ENCODE results near the gene TPRKB. TPM values are rescaled to one million over a fixed set of nuclear protein-coding genes. Genes with fewer than 3 reads are reported as not detected.
"Not testable (repeated sequence)": the region's sequence is repeated elsewhere in the genome, so short reads cannot be mapped to it uniquely, and the experiment has no call there.

TPRKB gene
- total RNA-seq (74.7 TPM), polyA plus RNA-seq (78.2 TPM)
- long read RNA-seq, donor 1, partial matches to known transcripts: 6 of 10 reads
- long read RNA-seq, donor 1, other reads (novel, unspliced or antisense): 0 of 10 reads
- long read RNA-seq, donor 2, transcript TPRKB-201 (5 exons, 748 nt): major isoform, 30 of 93 reads
- long read RNA-seq, donor 2, transcript TPRKB-202 (6 exons, 819 nt): minor isoform, 6 of 93 reads
- long read RNA-seq, donor 2, partial matches to known transcripts: 35 of 93 reads
- long read RNA-seq, donor 2, other reads (novel, unspliced or antisense): 15 of 93 reads
- long read RNA-seq, donor 3, transcript TPRKB-201 (5 exons, 748 nt): major isoform, 24 of 78 reads
- long read RNA-seq, donor 3, transcript TPRKB-208 (2 exons, 730 nt): minor isoform, 5 of 78 reads
- long read RNA-seq, donor 3, partial matches to known transcripts: 26 of 78 reads
- long read RNA-seq, donor 3, other reads (novel, unspliced or antisense): 18 of 78 reads
- long read RNA-seq, donor 4, transcript TPRKB-201 (5 exons, 748 nt): major isoform, 8 of 29 reads
- long read RNA-seq, donor 4, transcript TPRKB-208 (2 exons, 730 nt): minor isoform, 5 of 29 reads
- long read RNA-seq, donor 4, partial matches to known transcripts: 6 of 29 reads
- long read RNA-seq, donor 4, other reads (novel, unspliced or antisense): 7 of 29 reads
- long read RNA-seq, donor 5, transcript TPRKB-201 (5 exons, 748 nt): major isoform, 46 of 134 reads
- long read RNA-seq, donor 5, partial matches to known transcripts: 58 of 134 reads
- long read RNA-seq, donor 5, other reads (novel, unspliced or antisense): 14 of 134 reads
- long read RNA-seq, donor 6, transcript TPRKB-201 (5 exons, 748 nt): major isoform, 14 of 42 reads
- long read RNA-seq, donor 6, partial matches to known transcripts: 12 of 42 reads
- long read RNA-seq, donor 6, other reads (novel, unspliced or antisense): 6 of 42 reads
- long read RNA-seq, donor 7, transcript TPRKB-201 (5 exons, 748 nt): major isoform, 20 of 43 reads
- long read RNA-seq, donor 7, partial matches to known transcripts: 13 of 43 reads
- long read RNA-seq, donor 7, other reads (novel, unspliced or antisense): 0 of 43 reads
- long read RNA-seq, donor 8, transcript TPRKB-201 (5 exons, 748 nt): major isoform, 6 of 15 reads
- long read RNA-seq, donor 8, partial matches to known transcripts: 6 of 15 reads
- long read RNA-seq, donor 8, other reads (novel, unspliced or antisense): 0 of 15 reads
- long read RNA-seq, donor 9, transcript TPRKB-201 (5 exons, 748 nt): major isoform, 14 of 30 reads
- long read RNA-seq, donor 9, partial matches to known transcripts: 5 of 30 reads
- long read RNA-seq, donor 9, other reads (novel, unspliced or antisense): 7 of 30 reads
- long read RNA-seq, donor 10, transcript TPRKB-201 (5 exons, 748 nt): major isoform, 12 of 27 reads
- long read RNA-seq, donor 10, partial matches to known transcripts: 10 of 27 reads
- long read RNA-seq, donor 10, other reads (novel, unspliced or antisense): 0 of 27 reads

DNA sequence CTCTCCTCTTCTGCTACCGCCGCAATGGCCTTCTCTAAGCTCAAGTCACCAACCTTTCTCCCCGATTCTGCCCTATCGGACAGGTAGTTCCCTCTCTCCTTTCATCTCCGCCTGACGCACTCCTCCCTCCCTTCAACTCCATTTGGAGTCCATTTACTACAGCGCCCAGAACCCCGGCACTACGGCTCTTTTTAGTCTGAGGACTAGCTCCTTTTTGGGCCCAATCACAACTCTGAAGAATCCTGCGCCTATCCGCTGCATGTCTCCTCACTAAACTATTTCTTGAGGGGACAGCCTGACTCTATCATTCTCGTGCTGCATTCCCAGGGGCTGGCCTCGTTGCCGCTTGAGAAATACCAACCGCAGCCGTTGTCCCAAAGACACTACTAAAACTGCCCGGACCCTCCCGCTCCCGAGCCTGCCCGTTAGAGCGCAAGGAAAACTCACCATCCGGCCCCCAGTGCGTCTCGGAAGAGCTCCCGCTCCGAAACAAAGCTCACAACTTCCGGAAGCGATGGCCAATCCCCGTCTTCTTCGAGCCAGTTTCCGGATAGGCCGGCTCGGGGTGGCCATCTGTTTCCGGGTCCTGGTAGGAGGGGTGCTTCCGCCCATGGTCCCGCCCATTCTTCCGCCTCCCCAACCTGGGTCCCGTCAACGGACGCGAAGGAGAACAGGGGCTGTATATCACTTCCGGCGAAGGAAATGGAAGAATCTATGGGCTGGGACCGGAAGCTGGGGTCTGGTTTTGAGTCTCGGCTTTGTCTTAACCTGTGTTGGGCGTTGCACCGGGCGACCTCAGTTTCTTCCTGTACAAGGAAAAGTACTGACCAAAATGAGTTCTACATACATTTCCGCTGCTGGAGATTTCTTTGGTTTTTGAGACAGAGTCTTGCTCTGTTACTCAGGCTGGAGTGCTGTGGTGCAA lies at the start of gene TPRKB:
Gene TPRKB (minus strand): TSS at position 491 of the 925 bp plus-strand sequence. CDS start 2,776 bp downstream, outside the sequence.
- WGBS: 1% methylated on average over 49 of the region's 49 CpGs
- H3K4me1 ChIP-seq (ENCODE audit: control insufficient read depth in 2 of 2, insufficient read depth in 2 of 2, low read length in 2 of 2): peaks cover 3 to 10% of the 10 kb centered on the region in 2 donors
- peaks cover 0 to 3% of the 10 kb centered on the region in 2 donors for H3K27me3 ChIP-seq (ENCODE audit: control insufficient read depth in 2 of 2, insufficient read depth in 1 of 2, low read length in 1 of 2)
- peaks cover 7 to 17% of the 10 kb centered on the region in 2 donors for H3K36me3 ChIP-seq (ENCODE audit: control insufficient read depth in 2 of 2, insufficient read depth in 2 of 2, low read length in 1 of 2)
- H3K4me3 ChIP-seq (ENCODE audit: low read length in 2 of 2): peak within 1 kb of the TSS; percentile 60 to 98
- H3K9me3 ChIP-seq (ENCODE audit: control insufficient read depth in 2 of 2, insufficient read depth in 1 of 2, low read length in 1 of 2): peaks cover 0 to 13% of the 10 kb centered on the region in 2 donors
- peak within 1 kb of the TSS; percentile 81 to 82 for H3K27ac ChIP-seq (ENCODE audit: low read depth in 1 of 2, low read length in 1 of 2)
- DNase-seq (ENCODE audit: low read depth in 6 of 9, low spot score in 9 of 9): peak; percentile 89 to 97 (median 94)

DNA sequence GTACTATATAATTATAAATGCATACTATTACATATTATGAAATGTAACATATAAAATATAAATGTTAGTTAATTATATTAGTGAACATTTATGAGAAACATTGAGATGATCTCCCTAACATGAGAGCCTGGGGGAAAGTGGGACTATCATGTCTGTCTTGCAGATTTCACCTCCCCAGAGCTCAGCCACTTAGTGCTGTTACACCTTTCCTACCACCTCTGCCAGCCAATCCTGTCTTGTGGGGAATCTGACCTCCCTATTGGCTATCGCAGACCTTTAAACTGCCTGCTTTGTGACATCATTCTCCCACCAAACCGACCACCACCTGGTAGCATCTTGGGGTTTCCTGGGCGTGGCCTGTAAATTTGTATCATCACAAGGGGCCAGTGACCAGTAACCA lies 46.7 kb upstream of the TPRKB start, which contains the start of gene C2orf78:
Gene C2orf78 (plus strand): TSS at position 301 of the 400 bp plus-strand sequence. CDS start 127 bp downstream, outside the sequence.
- H3K27ac ChIP-seq (ENCODE audit: low read depth in 1 of 2, low read length in 1 of 2); H3K9me3 ChIP-seq (ENCODE audit: control insufficient read depth in 2 of 2, insufficient read depth in 1 of 2, low read length in 1 of 2); H3K4me1 ChIP-seq (ENCODE audit: control insufficient read depth in 2 of 2, insufficient read depth in 2 of 2, low read length in 2 of 2); H3K27me3 ChIP-seq (ENCODE audit: control insufficient read depth in 2 of 2, insufficient read depth in 1 of 2, low read length in 1 of 2); H3K4me3 ChIP-seq (ENCODE audit: low read length in 2 of 2); H3K36me3 ChIP-seq (ENCODE audit: control insufficient read depth in 2 of 2, insufficient read depth in 2 of 2, low read length in 1 of 2); DNase-seq (ENCODE audit: low read depth in 6 of 9, low spot score in 9 of 9): not testable (repeated sequence)
- WGBS: 69% methylated on average over 3 of the region's 3 CpGs

DNA sequence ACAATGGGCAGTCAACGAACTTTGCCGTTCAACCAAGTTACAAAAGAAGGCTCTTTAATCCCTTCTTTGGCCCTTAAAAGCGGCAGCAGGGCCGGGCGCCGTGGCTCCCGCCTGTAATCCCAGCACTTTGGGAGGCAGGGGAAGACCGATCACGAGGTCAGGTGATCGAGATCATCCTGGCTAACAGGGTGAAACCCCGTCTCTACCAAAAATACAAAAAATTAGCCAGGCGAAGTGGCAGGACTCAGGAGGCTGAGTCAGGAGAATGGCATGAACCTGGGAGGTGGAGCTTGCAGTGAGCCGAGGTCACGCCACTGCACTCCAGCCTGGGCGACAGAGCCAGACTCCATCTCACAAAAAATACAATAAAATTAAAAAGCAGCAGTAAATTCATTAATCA lies 46.3 kb upstream of the TPRKB start:
- not testable (repeated sequence) for H3K27me3 ChIP-seq (ENCODE audit: control insufficient read depth in 2 of 2, insufficient read depth in 1 of 2, low read length in 1 of 2); H3K36me3 ChIP-seq (ENCODE audit: control insufficient read depth in 2 of 2, insufficient read depth in 2 of 2, low read length in 1 of 2); H3K27ac ChIP-seq (ENCODE audit: low read depth in 1 of 2, low read length in 1 of 2); H3K4me3 ChIP-seq (ENCODE audit: low read length in 2 of 2); H3K9me3 ChIP-seq (ENCODE audit: control insufficient read depth in 2 of 2, insufficient read depth in 1 of 2, low read length in 1 of 2); DNase-seq (ENCODE audit: low read depth in 6 of 9, low spot score in 9 of 9); H3K4me1 ChIP-seq (ENCODE audit: control insufficient read depth in 2 of 2, insufficient read depth in 2 of 2, low read length in 2 of 2)
- WGBS: 93% methylated on average over 15 of the region's 15 CpGs

DNA sequence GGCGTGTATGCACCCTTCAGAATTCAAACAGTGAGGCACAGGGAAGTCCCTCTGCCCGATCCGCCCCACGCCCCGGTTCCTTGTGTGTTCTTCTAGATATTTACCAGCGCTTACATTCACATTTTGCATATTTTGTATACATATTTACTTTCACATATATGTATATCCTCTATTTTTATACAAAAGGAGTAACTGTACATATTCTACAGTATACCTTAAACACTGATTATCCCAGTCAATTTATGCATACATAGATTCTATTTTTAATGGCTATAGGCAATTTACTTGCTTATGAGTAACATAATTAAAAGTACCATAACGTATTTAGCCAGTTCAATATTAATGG lies 43.1 kb upstream of the TPRKB start:
- Histone ChIP-seq H3K36me3 (ENCODE audit: control insufficient read depth in 2 of 2, insufficient read depth in 2 of 2, low read length in 1 of 2) (peaks cover 0 to 14% of the 10 kb centered on the region in 2 donors), H3K4me3 (ENCODE audit: low read length in 2 of 2) (peak overlapping the region; percentile 67 to 71), H3K27me3 (ENCODE audit: control insufficient read depth in 2 of 2, insufficient read depth in 1 of 2, low read length in 1 of 2) (no peaks in the 10 kb centered on the region), H3K27ac (ENCODE audit: low read depth in 1 of 2, low read length in 1 of 2) (no peak overlapping the region), H3K9me3 (ENCODE audit: control insufficient read depth in 2 of 2, insufficient read depth in 1 of 2, low read length in 1 of 2) (no peaks in the 10 kb centered on the region), H3K4me1 (ENCODE audit: control insufficient read depth in 2 of 2, insufficient read depth in 2 of 2, low read length in 2 of 2) (peaks cover 0 to 4% of the 10 kb centered on the region in 2 donors)
- 6% methylated on average over 7 of the region's 7 CpGs for WGBS
- DNase-seq (ENCODE audit: low read depth in 6 of 9, low spot score in 9 of 9): no peak

DNA sequence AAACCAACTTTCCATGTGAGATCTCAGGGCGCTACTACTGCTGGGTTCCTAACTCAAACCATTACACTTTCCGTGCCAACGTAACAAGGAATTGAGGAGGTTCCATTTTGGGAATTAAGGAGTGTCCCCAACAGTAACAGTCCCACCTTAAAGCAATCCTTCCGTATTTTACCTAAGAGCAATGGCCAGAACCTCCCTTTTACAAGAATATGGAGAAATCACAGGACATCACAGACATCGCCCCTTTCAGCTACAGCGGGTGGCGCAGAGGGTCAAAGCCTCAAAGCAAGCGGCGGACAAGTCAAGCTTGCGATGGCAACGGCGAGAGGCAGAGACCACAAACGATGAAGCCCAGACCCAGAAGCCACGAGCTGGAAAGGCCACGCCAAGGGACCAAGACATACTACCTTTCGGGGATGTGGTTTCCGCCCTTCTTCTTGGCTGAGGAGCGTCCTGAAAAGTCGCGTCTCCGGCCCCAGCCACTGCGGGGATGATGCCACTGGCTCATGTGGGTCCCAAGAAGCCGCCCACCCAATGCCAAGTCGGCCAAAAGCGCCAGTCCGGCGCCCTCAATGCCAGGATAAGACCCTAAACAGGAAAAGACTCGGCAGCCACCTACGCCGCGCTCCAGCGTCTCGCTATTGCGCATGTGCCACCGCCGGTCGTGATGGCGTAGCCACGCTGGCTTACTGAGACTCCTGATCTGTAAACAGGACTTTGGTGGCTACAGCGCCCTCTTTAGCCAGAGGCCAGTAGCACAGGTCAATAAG lies 42.5 kb upstream of the TPRKB start, which contains the start of gene DUSP11:
Gene DUSP11 (minus strand): TSS at position 637 of the 770 bp plus-strand sequence. CDS start 129 bp downstream, at position 508.
- Histone ChIP-seq H3K4me3 (ENCODE audit: low read length in 2 of 2) (peak within 1 kb of the TSS; percentile 67 to 71), H3K9me3 (ENCODE audit: control insufficient read depth in 2 of 2, insufficient read depth in 1 of 2, low read length in 1 of 2) (no peaks in the 10 kb centered on the region), H3K4me1 (ENCODE audit: control insufficient read depth in 2 of 2, insufficient read depth in 2 of 2, low read length in 2 of 2) (peaks cover 0 to 4% of the 10 kb centered on the region in 2 donors), H3K36me3 (ENCODE audit: control insufficient read depth in 2 of 2, insufficient read depth in 2 of 2, low read length in 1 of 2) (peaks cover 0 to 20% of the 10 kb centered on the region in 2 donors), H3K27ac (ENCODE audit: low read depth in 1 of 2, low read length in 1 of 2) (peak within 1 kb of the TSS; percentile 70 to 82), H3K27me3 (ENCODE audit: control insufficient read depth in 2 of 2, insufficient read depth in 1 of 2, low read length in 1 of 2) (no peaks in the 10 kb centered on the region)
- DNase-seq (ENCODE audit: low read depth in 6 of 9, low spot score in 9 of 9): peak; percentile 84 to 99 (median 96)
- under 1% methylated on average over 40 of the region's 40 CpGs for WGBS

DNA sequence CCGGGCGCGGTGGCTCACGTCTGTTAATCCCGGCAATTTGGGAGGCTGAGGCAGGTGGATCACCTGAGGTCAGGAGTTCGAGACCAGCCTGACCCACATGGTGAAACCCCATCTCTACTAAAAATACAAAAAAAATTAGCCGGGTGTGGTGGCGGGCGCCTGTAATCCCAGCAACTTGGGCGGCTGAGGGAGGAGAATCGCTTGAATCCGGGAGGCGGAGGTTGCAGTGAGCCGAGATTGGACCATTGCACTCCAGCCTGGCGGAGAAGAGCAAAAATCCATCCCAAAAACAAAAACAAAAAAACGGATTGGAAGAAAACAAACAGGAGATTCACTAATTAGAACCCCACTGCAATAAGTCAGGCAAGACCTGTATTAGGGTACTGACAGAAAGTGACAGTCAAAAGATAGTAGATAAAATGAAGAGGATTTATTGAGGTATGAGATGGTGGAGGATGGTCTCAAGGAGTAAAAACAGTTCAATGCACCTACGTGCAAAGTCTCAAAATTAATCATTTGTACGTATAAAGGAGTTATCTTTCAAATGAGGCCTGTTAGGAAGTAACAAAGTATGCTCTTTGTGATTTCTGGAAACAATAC lies 41.8 kb upstream of the TPRKB start:
- 81% methylated on average over 18 of the region's 18 CpGs for WGBS
- peaks cover 0 to 25% of the 10 kb centered on the region in 2 donors for H3K36me3 ChIP-seq (ENCODE audit: control insufficient read depth in 2 of 2, insufficient read depth in 2 of 2, low read length in 1 of 2)
- not testable (repeated sequence) for H3K27me3 ChIP-seq (ENCODE audit: control insufficient read depth in 2 of 2, insufficient read depth in 1 of 2, low read length in 1 of 2); H3K4me1 ChIP-seq (ENCODE audit: control insufficient read depth in 2 of 2, insufficient read depth in 2 of 2, low read length in 2 of 2); H3K9me3 ChIP-seq (ENCODE audit: control insufficient read depth in 2 of 2, insufficient read depth in 1 of 2, low read length in 1 of 2); H3K27ac ChIP-seq (ENCODE audit: low read depth in 1 of 2, low read length in 1 of 2)
- peak overlapping the region; percentile 67 to 71 for H3K4me3 ChIP-seq (ENCODE audit: low read length in 2 of 2)
- DNase-seq (ENCODE audit: low read depth in 6 of 9, low spot score in 9 of 9): peak in 2 of 9 donors; percentile 4 to 26

DNA sequence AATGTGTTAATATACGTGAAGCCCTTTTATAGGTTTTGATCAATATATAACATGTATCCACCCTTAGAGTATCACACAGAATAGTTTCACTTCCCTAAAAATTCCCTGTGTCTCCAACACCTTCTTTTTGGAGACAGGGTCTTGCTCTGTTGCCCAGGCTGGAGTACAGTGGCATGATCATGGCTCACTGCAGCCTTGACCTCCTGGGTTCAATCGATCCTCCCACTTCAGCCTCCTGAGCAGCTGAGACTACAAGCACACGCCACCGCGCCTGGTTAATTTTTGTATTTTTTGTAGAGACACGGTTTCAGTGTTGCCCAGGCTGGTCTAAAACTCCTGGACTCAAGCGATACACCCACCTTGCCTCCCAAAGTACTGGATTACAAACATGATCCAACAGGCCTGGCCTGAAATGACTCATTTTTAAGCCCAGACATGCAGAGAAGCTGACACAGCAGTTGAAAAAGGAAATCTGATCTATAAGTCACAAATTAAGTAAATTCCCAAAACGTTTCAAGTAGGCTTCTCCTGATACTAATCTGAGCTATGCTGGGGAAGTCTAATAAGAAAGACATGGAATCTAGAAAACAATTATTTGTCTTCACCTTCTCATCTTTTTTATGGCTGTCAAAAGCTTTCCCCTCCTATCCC lies 39.8 kb upstream of the TPRKB start:
- Histone ChIP-seq H3K4me3 (ENCODE audit: low read length in 2 of 2) (no peak overlapping the region), H3K4me1 (ENCODE audit: control insufficient read depth in 2 of 2, insufficient read depth in 2 of 2, low read length in 2 of 2) (peaks cover 0 to 4% of the 10 kb centered on the region in 2 donors), H3K36me3 (ENCODE audit: control insufficient read depth in 2 of 2, insufficient read depth in 2 of 2, low read length in 1 of 2) (peaks cover 4 to 38% of the 10 kb centered on the region in 2 donors), H3K27me3 (ENCODE audit: control insufficient read depth in 2 of 2, insufficient read depth in 1 of 2, low read length in 1 of 2) (no peaks in the 10 kb centered on the region), H3K27ac (ENCODE audit: low read depth in 1 of 2, low read length in 1 of 2) (no peak overlapping the region), H3K9me3 (ENCODE audit: control insufficient read depth in 2 of 2, insufficient read depth in 1 of 2, low read length in 1 of 2) (no peaks in the 10 kb centered on the region)
- peak in 1 of 9 donors; percentile 15 for DNase-seq (ENCODE audit: low read depth in 6 of 9, low spot score in 9 of 9)
- 94% methylated on average over 8 of the region's 8 CpGs for WGBS

Measured in thymus (tissue), 14 donors.